Activated CD4-positive, alpha-beta T cell treated with anti-CD3 and anti-CD28 coated beads, Interleukin-2, amount 50 U/mL, for 48 hours (primary cell): ENCODE measurements around the gene SH2D3C.

Experiments used
- DNase-seq, 2 experiments: peaks; one replicate each; pipeline ENCODE4 v3.0.0-alpha.2; 2020

SH2D3C gene

DNA sequence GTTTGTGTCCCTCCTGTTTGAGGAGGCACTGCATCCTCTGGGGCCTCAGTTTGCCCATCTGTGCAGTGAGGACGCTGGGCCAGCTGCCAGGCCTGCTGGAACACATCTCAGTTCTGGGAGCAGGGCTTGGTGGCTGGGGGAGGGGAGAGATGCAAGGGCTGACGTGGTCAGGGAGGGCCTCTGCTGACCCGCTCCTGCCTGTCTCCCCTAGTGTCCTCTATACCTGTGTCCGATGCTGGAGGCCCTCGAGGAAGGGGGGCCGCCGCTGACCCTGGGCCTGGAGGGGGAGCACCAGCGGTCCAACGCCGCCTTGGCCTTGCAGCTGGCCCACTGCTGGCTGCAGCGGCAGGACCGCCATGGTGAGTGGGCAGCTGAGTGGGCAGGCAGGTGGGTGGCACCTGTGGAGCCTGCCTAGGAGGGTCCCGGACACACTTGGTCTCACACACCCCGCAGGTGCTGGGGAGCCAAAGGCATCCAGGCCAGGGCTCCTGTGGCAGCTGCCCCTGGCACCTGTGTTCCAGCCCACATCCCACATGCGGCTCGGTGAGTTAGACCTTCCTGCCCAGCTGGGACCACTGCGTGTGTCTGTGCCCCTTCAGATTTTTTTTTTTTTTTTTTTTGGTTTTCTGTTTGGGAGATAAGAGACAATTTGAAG lies 30.0 kb upstream of the SH2D3C start:
- DNase-seq = no peak

DNA sequence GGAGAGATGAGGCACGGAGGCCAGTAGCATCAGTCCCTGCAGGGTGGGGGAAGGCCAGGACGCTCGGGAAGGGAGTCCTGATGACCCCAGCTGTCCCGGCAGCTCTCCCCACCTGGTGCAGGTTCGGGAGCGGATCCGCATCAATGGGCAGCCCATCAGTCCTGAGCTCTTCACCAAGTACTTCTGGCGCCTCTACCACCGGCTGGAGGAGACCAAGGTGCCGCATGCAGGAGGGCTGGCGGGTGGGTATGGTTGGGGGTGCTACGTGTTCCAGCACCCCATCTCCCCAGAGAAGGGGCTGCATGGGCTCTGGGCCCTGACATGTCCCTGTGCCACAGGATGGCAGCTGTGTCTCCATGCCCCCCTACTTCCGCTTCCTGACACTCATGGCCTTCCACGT lies 28.4 kb upstream of the SH2D3C start:
- DNase-seq = no peak

DNA sequence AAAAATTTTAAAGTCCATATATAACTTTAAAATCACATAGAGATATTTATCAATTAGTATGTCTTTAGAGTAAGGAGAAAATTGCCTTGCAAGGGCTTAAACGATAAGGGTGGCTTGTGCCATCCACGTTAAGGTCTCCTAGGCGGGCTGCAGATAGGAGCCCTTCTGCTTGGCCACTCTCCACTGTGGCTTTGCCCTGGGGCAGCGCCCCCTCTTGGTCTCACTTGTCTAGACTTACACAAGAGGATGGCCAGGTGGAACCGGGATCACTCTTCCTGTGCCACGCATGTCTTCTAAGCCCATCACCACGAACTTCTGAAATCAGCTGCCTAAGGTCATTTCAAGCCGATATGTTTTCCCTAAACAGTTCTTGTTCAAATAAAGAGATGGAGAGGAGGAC lies 27.2 kb upstream of the SH2D3C start:
- DNase-seq = peak; percentile 51 to 60

DNA sequence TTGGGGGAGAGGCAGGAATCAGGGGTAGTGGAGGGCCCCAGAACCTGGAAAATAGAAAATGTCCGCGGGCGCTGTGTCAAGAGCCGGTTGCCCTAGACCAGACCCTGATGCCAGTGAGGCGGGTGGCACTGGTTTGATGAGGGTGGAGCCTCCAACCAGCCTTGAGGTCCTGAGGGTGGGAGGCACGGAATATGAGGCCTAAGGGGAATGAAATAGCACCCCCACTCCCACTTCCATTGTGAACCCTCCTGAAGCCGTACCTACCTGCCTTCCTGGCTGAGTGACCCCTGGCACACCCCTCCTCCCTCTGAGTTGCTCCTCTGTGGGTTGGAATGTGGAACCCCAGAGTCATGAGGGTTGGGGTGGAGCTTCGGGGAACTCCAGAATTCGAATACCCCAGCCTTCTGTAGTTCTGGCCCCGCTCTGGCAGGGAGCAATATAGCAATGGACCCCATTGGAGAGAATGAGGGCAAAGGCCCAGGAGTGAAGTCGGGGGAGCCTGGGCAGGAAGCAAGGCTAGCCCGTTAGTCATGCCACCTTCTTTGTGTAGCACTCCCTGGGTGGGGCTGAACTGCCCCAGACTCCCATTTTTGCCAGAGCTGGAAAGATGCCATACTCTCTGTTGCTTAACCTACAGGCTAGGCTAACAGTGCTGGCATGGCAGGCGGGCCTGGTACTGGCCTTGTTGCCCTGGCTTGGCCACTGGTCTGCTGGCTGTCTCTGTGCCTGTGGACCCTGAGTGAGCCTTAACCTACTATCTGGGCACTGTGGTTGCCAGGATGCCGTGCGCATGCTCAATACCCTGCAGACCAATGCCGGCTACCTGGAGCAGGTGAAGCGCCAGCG lies 25.3 kb upstream of the SH2D3C start:
- peak in 1 of 2 experiments; percentile 44 for DNase-seq

DNA sequence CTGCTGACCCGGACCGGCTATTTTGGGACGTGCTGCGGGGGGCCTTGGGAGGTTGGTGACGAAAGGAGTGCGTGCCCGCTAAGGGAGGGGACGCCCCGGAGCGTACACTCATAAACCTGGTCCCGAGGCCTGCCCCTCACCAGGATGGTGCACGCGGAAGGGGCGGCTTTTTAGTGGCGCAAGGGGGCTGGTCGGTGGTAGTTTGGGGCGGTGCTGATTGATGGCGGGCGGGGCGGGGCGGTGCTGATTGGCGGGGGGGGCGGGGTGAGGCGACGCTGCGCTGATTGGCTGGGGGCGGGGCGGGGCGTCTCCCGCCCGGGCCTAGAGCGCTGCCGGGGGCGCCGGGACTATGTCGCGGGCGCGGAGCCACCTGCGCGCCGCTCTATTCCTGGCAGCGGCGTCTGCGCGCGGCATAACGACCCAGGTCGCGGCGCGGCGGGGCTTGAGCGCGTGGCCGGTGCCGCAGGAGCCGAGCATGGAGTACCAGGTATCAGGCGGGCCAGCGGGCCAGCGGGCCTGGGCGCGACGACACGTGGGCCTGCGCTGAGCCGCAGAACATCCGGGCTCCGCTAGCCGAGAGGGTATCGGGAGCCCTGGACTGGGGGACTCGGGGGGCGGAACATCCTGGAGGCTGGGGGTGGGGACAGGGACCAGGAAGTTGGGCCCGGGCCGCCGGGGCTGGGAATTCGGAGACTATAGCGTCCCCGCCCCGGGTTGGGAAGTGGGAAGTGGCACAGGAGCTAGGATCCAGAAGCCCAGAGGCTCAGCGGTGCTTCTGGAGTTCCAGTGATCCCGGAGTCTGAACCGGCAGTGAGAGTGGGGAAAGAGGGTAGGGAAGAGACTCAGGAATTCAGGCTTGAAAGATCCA lies 24.3 kb upstream of the SH2D3C start, which contains the start of gene FPGS:
Gene FPGS (plus strand): TSS at position 307 of the 868 bp plus-strand sequence. CDS start 43 bp downstream, at position 350.
- peak; percentile 86 to 88 for DNase-seq

DNA sequence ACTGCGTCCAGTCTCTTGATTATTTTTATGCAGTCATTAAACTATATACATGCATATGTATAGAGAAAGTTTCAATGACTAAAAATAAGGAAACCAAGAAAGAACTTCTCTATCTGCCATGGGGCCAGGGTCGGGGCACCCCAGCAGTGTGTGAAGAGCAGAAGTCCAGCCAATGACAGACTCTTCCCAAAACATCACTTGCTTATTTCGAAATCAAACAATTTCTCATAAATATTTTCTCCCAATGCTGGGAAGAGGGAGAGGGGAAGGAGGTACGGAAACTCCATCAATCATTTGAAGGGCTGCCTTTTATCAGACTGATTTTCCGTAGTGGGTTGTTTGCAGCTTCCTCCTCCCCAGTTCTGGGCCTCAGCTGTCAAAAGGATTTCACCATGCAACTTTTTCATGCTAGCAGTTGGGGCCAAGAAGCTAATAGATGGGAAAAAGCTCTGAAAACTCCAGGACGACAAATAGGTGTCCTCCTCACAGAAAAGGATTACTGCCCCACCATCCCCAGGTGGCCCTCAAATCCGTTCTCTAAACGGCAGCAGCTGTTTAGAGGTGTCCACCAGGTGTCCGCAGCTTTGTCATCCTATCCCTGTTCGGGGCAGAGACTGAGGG lies 23.6 kb upstream of the SH2D3C start:
- no peak for DNase-seq

DNA sequence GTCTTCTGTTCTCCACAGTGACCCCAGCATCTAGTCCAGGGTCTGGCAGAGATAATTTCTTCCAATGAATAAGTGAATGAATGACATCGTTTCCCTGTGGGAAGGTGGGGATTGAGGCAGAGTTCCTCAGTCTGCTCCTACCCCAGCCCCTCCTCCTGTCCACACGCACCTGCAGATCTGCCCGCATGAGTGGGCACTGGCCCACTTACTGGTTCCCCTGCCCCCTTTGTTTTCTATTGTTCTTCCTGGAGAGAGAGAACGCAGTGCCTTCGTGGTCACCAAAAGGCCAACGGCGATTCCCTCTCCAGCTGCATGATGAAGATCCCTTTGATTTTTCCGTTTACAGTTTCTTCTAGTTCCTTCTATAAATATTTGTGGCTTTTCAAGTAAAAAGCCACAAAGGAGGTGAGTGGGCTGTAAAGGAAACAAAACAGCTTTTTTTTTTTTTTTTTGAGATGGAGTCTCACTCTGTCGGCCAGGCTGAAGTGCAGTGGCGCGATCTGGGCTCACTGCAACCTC lies 18.4 kb upstream of the SH2D3C start:
- no peak for DNase-seq

DNA sequence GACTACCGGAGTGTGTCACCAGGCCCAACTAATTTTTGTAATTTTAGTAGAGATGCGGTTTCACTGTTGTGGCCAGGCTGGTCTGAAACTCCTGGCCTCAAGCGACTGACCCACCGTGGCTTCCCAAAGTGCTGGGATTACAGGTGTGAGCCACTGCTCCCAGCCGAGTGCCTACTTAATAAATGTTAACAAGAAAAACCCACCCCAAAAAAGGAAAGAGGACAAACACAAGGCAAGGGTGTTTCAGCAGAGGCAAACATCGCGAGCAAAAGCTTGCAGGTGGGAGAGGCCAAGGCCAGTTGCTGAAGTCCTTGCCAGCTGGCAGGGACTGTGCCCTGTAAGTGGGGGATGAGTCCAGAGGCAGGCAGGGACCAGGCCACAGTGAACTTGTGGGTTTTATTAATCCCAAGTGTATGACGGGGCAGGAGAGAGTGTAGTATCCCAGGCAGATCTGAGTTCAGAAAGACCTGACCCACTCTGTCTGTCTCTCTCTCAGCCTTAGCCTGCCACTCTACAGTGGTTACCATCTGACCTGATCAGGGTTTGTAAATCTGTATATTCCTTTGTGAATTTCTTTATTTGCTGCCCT lies 17.9 kb upstream of the SH2D3C start:
- DNase-seq = no peak

DNA sequence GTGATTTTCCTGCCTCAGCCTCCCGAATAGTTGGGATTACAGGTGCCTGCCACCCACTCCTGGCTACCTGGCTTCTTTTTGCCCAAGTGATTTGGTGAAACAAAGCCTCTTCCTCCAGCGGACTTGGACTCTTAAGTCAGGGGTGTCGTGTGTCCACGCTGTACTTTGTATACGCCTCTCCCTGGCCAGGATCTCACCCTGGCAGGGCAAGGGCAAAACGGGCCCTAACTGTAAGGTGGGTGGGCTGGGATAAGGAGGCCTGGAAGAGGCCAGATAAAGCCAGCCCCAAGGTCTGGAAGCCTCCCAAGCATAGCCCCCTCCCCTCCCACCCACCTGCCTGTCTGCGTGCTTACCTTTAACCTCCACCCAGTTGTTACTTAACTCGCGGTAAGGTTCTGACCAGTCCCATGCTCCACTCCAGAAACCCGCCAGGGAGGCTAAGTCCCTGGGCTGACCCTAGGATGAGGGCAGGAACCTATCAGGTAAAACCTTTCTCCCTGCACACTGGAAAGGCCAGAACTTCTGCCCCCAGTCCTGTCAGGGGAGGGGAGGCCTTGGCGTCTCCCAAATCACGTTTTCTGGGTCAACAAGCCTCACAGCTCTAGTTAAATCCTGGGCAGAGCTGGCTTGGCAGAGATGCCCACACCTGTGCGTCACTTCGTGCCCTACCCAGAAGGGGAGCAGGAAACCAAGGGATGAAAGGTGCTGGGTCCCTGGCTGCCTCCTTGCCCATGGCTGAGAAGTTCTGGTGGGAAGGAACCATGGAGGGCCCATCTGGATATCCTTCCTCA lies 15.7 kb upstream of the SH2D3C start:
- no peak for DNase-seq

DNA sequence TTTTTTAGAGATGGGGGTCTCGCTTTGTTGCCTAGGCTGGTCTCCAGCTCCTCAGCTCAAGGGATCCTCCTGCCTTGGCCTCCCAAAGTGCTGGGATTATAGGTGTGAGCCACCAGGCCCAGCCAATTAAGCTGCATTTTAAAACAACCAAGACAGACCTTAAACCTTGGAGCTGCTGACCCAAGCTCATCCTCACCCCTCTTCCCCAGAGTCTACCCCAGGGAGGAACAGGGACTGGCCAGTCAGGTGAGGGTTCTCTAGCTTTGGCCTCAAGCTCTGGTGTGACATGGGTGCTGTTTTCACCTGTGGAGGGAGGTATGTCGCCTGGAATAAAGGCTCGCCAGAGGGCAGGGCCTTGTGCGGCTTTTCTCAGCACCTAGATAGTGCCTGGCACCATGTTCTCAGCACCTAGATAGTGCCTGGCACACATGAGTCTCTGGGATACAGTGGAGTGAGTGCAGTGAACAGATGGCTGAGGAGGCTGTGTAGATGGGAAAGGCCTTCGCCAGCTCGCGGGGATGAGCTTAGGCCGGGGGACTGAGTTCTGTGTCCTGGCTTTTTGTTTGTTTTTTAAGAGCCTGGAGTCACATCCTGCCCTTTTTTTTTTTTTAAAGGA lies 14.7 kb upstream of the SH2D3C start:
- DNase-seq = no peak

DNA sequence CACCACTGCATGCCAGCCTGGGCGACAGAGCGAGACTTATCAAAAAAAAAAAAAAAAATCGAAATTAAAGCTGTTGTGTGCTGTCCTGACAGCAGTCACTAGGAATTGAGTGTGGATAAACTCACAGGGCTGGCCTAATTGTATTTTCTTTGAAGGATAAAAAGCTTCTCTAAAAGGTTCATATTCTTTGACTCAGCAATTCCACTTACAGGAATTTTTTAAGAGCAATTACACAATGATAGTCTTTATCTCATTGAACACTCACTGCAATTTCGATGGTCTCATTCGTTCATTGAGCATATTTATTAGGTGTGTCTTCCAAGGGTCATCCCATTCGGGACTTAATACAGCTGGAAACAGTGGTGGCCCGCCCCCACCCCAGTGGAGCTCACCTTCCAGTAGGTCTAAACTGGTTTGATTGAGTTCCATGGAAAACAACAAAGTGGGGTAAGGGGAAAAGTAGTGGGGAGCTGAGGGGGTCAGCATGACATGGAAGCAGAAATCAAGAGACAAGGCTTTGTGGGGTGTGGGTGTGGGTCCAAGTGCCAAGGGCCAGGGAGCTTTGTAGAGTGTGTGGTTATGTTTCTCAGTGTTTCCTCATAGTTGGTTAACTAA lies 14.1 kb upstream of the SH2D3C start:
- no peak for DNase-seq

DNA sequence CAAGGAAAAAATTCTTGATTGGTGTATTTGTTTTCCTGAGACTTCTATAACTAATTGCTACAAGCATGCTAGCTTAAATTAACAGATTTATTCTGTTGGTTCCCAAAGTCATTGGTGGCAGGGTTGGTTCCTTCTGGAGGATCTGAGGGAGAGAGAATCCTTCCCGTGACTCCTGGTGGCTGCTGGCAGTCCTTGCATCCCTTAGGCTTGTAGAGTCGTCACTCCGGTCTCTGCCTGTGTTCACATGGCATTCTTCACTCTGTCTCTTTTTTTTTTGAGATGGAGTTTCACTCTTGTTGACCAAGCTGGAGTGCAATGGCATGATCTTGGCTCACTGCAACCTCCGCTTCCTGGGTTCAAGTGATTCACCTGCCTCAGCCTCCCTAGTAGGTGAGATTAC lies 12.6 kb upstream of the SH2D3C start:
- no peak for DNase-seq

DNA sequence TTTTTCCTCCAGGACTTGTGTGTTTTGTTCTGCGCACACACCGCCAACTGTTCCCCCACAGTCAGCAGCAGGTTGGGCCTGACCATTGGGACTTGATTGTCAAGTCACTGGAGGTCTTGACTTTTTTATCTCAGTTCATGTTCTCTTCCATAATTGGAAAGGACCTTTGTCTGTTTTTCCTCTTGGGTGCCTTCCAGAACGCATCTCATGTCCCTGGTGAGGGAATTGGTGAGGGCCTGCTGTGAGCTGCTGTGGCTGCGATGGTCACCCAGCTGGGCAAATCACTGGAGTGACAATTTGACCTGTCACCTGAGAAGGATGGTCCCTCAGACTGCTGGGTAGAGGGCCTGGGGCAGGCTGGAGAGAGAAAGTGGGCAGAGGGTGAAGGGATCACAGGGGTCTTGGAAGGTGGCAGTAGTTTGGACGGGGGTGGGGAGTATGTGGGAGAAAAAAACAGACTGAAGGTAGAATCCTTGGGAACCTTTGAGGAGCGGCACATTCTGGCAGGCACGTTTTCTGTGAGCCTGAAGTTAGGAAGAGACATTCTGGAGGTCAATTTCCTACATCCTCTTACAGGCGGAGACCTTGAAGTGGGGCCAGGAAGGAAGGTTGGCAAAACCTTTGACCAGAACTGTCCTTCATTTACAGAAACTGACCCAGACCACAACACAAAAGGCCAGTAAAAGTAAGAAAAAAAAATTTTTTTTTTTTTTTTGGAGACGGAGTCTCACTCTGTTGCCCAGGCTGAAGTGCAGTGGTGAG lies 11.8 kb upstream of the SH2D3C start:
- no peak for DNase-seq

DNA sequence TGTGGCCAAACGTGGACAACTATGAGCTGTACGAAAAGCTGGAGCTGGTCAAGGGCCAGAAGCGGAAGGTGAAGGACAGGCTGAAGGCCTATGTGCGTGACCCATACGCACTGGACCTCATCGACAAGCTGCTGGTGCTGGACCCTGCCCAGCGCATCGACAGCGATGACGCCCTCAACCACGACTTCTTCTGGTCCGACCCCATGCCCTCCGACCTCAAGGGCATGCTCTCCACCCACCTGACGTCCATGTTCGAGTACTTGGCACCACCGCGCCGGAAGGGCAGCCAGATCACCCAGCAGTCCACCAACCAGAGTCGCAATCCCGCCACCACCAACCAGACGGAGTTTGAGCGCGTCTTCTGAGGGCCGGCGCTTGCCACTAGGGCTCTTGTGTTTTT lies 10.7 kb upstream of the SH2D3C start:
- no peak for DNase-seq

DNA sequence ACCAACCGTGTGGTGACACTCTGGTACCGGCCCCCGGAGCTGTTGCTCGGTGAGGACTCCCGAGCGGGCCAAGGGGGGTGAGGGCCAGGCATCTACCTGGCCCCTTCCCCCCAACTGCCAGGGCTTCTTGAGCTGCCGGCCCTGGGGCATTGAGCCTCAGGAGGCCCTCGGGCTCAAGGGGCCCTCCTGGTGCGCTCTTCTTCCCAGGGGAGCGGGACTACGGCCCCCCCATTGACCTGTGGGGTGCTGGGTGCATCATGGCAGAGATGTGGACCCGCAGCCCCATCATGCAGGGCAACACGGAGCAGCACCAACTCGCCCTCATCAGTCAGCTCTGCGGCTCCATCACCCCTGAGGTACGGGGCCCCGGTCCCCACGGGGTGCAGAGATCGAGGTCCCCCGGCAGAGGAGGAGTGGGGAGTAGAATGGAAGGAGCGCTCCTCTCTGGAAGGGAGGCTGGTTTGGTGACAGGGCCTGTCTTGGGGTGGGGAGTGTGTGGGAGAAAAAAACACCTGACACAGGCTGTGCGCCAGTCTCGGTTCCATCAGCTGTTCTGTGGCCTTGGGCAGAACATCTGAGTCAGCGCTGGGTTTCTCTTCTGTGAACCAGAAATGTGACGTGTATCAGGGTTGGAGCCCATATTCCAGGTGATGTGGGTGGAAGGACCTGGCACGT lies 10.0 kb upstream of the SH2D3C start:
- peak; percentile 78 to 86 for DNase-seq

DNA sequence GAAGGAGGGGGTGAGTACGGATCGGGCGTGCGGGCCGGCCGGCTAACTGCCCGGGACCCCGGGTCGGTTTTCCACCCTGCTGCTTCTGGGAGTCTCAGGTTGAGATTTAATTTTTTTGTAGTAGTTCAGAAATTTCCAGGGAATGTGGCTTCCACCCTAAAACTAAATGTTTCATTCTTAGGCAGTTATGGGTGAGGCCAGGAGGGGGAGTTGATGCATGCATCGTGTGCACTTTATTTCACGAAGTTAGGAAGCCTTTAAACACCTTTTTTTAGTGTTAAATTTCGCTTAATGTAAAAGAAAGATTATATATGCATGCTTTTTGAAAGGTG lies 8.3 kb upstream of the SH2D3C start:
- DNase-seq = no peak

DNA sequence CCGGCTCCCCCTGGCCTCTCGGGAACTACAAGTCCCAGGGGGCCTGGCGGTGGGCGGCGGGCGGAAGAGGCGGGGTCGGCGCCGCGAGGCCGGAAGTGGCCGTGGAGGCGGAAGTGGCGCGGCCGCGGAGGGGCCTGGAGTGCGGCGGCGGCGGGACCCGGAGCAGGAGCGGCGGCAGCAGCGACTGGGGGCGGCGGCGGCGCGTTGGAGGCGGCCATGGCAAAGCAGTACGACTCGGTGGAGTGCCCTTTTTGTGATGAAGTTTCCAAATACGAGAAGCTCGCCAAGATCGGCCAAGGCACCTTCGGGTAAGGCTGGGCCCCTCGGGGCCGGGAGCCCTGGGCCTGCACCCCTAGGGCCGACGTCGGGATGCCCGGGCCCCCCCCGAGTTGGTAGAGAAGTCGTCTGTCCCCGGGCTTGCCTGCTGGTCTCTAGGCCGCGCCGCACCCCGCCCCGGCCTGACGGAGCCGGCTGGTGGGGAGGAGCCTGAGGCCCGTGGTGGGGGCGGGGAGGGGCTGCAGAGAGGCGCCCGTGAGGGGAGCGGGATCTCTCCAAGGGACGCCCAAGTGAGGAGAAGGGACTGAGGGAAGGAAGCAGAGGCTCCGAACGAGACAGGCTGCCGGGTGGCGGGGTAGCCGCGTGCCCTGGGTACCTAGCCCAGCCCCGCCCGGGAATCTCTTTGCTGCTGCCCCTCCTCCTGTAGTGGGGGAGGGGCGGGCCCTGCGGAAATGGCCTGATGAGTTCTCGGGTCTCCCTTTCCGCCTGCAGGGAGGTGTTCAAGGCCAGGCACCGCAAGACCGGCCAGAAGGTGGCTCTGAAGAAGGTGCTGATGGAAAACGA lies 7.7 kb upstream of the SH2D3C start, which contains the start of gene CDK9:
Gene CDK9 (plus strand): TSS at position 102 of the 840 bp plus-strand sequence. CDS start 115 bp downstream, at position 217.
- peak; percentile 91 to 93 for DNase-seq
